Measurements from ENCODE around the gene PHKB.

The PHKB gene

GRCh38 chr16:47732523-47733111, 271.5 kb downstream of the PHKB start:
- peak; percentile 95 for DNase-seq

- DNase-seq = no peak
Measured at GRCh38 chr16:47734081-47734857, 273.1 kb downstream of the PHKB start.

GRCh38 chr16:47734987-47735594, 274.0 kb downstream of the PHKB start:
- DNase-seq = no peak

- DNase-seq = no peak
Measured at GRCh38 chr16:47750371-47750770, 289.2 kb downstream of the PHKB start.
